Measurements from ENCODE around the gene GSTM3. TPM values are rescaled to one million over a fixed set of nuclear protein-coding genes. Genes with fewer than 3 reads are reported as not detected.

The GSTM3 gene
- total and polyA plus RNA-seq, 2 donors from 2014 or later, result 54.7 to 405 TPM

- no peak overlapping the region for H3K27ac ChIP-seq (ENCODE audit: low read depth in 2 of 2, low read length in 2 of 2)
- H3K36me3 ChIP-seq (ENCODE audit: control insufficient read depth in 2 of 3, insufficient read depth in 3 of 3, low read length in 3 of 3), result no peaks in the 10 kb centered on the region
- H3K4me3 ChIP-seq (ENCODE audit: low read length in 3 of 3), result no peak overlapping the region
- DNase-seq, result no peak
- H3K9me3 ChIP-seq (ENCODE audit: control insufficient read depth in 2 of 3, insufficient read depth in 1 of 3, low read length in 3 of 3), result no peaks in the 10 kb centered on the region
- no peaks in the 10 kb centered on the region for H3K27me3 ChIP-seq (ENCODE audit: control insufficient read depth, insufficient read depth, low read length)
- intact Hi-C loops (cut with DNase I), result no loop called here
- no peaks in the 10 kb centered on the region for H3K4me1 ChIP-seq (ENCODE audit: control insufficient read depth in 2 of 3, insufficient read depth in 2 of 3, low read depth in 1 of 3, low read length in 3 of 3)
- no peak overlapping the region for H3K9ac ChIP-seq (ENCODE audit: low read length in 3 of 3)
- TF ChIP-seq CTCF (IDR thresholded peaks at IDR 0.05; ENCODE audit: borderline replicate concordance, extremely low read depth, insufficient read depth), result no peak
- no peak for FAIRE-seq
Measured at GRCh38 chr1:109716121-109716520, 24.7 kb downstream of the GSTM3 start.

GRCh38 chr1:109714661-109715372 lies 26.0 kb downstream of the GSTM3 start:
- no peaks in the 10 kb centered on the region for H3K36me3 ChIP-seq (ENCODE audit: control insufficient read depth in 2 of 3, insufficient read depth in 3 of 3, low read length in 3 of 3)
- no peak overlapping the region for H3K4me3 ChIP-seq (ENCODE audit: low read length in 3 of 3)
- no peak for FAIRE-seq
- no peak overlapping the region for H3K27ac ChIP-seq (ENCODE audit: low read depth in 2 of 2, low read length in 2 of 2)
- intact Hi-C loops (cut with DNase I), result no loop called here
- DNase-seq, result no peak
- no peak for TF ChIP-seq CTCF (IDR thresholded peaks at IDR 0.05; ENCODE audit: borderline replicate concordance, extremely low read depth, insufficient read depth)
- H3K9me3 ChIP-seq (ENCODE audit: control insufficient read depth in 2 of 3, insufficient read depth in 1 of 3, low read length in 3 of 3), result no peaks in the 10 kb centered on the region
- H3K4me1 ChIP-seq (ENCODE audit: control insufficient read depth in 2 of 3, insufficient read depth in 2 of 3, low read depth in 1 of 3, low read length in 3 of 3), result no peaks in the 10 kb centered on the region
- H3K9ac ChIP-seq (ENCODE audit: low read length in 3 of 3), result no peak overlapping the region
- H3K27me3 ChIP-seq (ENCODE audit: control insufficient read depth, insufficient read depth, low read length), result no peaks in the 10 kb centered on the region

- no peak overlapping the region for H3K4me3 ChIP-seq (ENCODE audit: low read length in 3 of 3)
- H3K9me3 ChIP-seq (ENCODE audit: control insufficient read depth in 2 of 3, insufficient read depth in 1 of 3, low read length in 3 of 3), result no peaks in the 10 kb centered on the region
- H3K27ac ChIP-seq (ENCODE audit: low read depth in 2 of 2, low read length in 2 of 2), result no peak overlapping the region
- no peak overlapping the region for H3K9ac ChIP-seq (ENCODE audit: low read length in 3 of 3)
- no peaks in the 10 kb centered on the region for H3K27me3 ChIP-seq (ENCODE audit: control insufficient read depth, insufficient read depth, low read length)
- DNase-seq (no peak), FAIRE-seq (no peak)
- H3K36me3 ChIP-seq (ENCODE audit: control insufficient read depth in 2 of 3, insufficient read depth in 3 of 3, low read length in 3 of 3), result no peaks in the 10 kb centered on the region
- H3K4me1 ChIP-seq (ENCODE audit: control insufficient read depth in 2 of 3, insufficient read depth in 2 of 3, low read depth in 1 of 3, low read length in 3 of 3), result no peaks in the 10 kb centered on the region
- no peak for TF ChIP-seq CTCF (IDR thresholded peaks at IDR 0.05; ENCODE audit: borderline replicate concordance, extremely low read depth, insufficient read depth)
- intact Hi-C loops (cut with DNase I), result no loop called here
Measured at GRCh38 chr1:109713636-109714035, 27.2 kb downstream of the GSTM3 start.

Measured in kidney (tissue), 14 donors.